Ureter (tissue), 1 donor: ENCODE measurements around the gene GMNN. TPM values are rescaled to one million over a fixed set of nuclear protein-coding genes. Genes with fewer than 3 reads are reported as not detected.

ENCODE experiments used
- DNase-seq: peaks from one replicate; pipeline ENCODE4 v3.0.0-alpha.2; 2020; ENCODE audit warnings: low spot score
- total RNA-seq: library from RNA; stranded (reverse); gene quantifications from one replicate; pipeline ENCODE4 v1.2.4, GENCODE V29; 2023
- donor health status: DM: yes; HTN: yes; CAD: no.

Gene GMNN
- total RNA-seq, 1 donor from 2014 or later = 67.5 TPM

GRCh38 chr6:24807584-24807983 is 32.8 kb downstream of the GMNN start:
- no peak for DNase-seq

DNA sequence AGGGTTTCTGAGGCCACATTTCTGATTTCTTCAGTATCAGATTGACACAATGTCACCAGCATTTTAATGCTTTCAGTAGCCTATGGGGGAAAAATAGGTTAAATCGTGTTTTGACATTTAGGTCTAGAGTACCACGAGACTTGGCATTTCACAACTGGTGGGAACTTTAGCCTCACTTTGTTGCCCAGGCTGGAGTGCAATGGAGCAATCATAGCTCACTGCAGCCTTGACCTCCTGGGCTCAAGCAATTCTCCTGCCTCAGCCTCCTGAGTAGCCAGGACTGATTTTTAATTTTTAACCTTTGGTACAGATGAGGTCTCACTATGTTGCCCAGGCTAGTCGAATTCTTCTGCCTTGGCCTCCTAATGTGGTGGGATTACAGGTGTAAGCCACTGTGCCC is 35.0 kb downstream of the GMNN start:
- no peak for DNase-seq

- DNase-seq = no peak
These were observed 43.6 kb downstream of the GMNN start for GRCh38 chr6:24818346-24818745.

- no peak for DNase-seq
These were observed 47.2 kb downstream of the GMNN start for GRCh38 chr6:24821860-24822444.

GRCh38 chr6:24822696-24823095 is 48.0 kb downstream of the GMNN start:
- DNase-seq = peak; percentile 52

DNA sequence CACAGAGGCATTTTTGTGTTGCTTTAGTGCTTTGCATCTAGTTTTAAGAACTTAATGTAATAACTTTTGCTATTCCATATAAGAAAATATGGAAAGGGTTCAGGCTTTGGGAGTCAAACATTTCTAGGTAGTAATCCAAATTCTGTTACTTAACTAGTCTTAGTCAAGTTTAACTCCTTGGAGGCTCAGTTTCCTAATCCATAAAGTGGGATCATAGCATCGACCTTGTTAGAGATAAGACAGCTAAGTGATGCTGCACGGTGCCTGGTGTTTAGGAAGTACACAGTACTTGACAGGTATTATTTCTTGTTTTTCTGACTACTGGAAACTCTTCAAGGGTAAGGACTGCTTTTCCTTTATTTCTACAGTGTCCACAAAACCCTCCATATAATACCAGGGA is 48.4 kb downstream of the GMNN start:
- DNase-seq = no peak

DNA sequence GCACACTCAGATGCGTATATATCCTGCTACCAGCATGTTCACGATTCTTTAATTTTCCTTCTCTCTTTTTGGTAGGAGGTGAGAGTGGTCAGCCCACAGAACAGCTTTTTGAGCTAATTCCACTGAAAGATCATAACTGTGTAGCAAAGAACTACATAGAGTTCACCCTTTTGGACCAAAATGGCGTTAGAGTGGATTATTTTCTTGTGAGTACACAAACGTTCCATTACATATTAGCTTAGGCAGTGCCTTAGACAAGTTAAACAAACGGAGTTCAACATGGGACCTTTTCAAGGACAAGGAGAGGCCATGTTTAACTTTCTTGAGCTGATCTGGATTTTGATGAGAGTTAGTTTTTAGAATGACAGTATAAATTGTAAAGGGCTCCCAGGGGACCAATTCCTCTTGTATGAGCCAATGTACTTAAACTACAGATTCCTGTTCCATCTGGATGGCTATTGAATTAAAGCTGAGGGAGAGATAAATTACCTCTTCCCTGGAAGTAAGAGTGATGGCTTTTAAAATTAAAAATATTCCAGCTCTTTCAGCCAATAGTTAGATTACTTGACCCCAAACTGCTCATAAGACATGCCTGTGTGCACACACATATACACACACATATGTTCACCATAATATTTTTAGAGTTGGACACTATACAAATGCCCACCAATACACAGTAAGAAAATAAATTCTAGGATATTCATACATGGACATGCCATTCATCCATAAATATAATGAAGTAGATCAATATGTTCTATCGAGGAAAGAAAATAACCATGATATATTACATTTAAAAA is 49.6 kb downstream of the GMNN start:
- no peak for DNase-seq

DNA sequence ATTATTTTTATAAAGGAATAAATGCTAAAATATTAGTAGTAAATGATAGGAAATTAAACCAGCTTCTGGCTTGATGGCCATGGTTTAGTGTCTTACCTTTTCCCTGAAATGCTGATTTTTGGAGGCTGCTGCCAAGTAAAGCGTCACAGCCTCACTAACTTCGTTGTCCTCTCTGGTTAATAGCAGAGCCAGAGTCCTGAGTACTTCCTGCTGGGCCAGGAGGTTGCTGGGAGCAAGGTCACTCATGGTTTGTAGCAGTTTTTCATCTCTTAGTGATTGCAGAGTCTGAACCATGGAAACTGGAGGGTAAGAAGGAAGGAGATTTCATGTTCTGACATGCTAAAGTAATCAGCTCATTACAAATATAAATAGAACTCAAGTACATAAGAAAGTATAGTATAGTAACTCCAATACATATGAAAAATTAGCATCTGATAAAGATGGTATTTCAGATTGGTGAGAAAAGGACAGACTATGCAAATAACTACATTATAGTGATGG is 50.4 kb downstream of the GMNN start:
- no peak for DNase-seq

- peak; percentile 57 for DNase-seq
These were observed 52.4 kb downstream of the GMNN start for GRCh38 chr6:24827162-24827561.

- peak; percentile 51 for DNase-seq
These were observed 53.2 kb downstream of the GMNN start for GRCh38 chr6:24827970-24828369.

DNA sequence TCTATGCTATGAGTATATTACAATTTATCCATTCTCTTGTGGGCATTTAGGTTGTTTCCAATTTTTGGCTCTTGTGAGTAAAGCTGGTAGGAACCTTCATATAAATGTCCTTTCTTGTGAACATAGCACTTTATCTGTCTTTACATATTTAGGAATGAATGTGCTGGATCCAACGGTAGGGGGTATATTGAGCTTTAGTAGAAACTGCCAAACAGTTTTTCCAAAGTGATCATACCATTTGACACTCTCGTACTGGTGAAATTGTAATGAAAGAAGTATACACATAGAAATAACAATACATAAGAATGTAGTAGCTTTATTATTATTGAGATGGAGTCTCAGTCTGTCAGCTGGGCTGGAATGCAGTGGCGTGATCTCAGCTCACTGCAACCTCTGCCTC is 54.9 kb downstream of the GMNN start:
- no peak for DNase-seq

GRCh38 chr6:24831771-24832716 is 57.3 kb downstream of the GMNN start:
- DNase-seq = no peak

GRCh38 chr6:24832794-24833193 is 58.1 kb downstream of the GMNN start:
- DNase-seq = no peak

GRCh38 chr6:24833711-24834386 is 59.1 kb downstream of the GMNN start:
- DNase-seq = no peak

Other genes starting within 250 kb of the GMNN start
- gene KIAA0319, start 128.7 kb upstream of the GMNN start, total RNA-seq = 0.23 TPM
- gene TDP2, start 108.0 kb upstream of the GMNN start, total RNA-seq = 54.4 TPM
- gene ACOT13, start 107.9 kb upstream of the GMNN start, total RNA-seq = 16.8 TPM
- 111 TPM for gene C6orf62, start 55.8 kb upstream of the GMNN start, total RNA-seq
- gene ARMH2, start 24.0 kb downstream of the GMNN start, total RNA-seq = not detected
- gene RIPOR2, start 161.0 kb downstream of the GMNN start, total RNA-seq = 12.1 TPM